HCT116 (cell line): Measurements from ENCODE around the gene GNG12. TPM values are rescaled to one million over a fixed set of nuclear protein-coding genes. Genes with fewer than 3 reads are reported as not detected.
"Not testable (repeated sequence)": the region's sequence is repeated elsewhere in the genome, so short reads cannot be mapped to it uniquely, and the experiment has no call there.

ENCODE experiments used
- ATAC-seq: fragments of 200-7000 bp; cut with Tn5 transposase; 2 replicates; pipeline ENCODE4 v1.9.1; 2020; ENCODE audit warnings: mild to moderate bottlenecking, moderate library complexity
- BruUV-seq: library from RNA; stranded (reverse); fragments of 400-500 nt; replicated peaks from 2 replicates; lab custom pipeline; 2021; lab: Mats Ljungman, UMichigan
- CTCF ChIA-PET: fragments of 300-600 bp; sonication (Branson Sonifier 250); formaldehyde crosslinking; loops from one replicate; lab custom pipeline; 2021; ENCODE audit warnings: antibody characterized with exemption; lab: Charles Lee
- POLR2A ChIA-PET: fragments of 300-600, 350-600 bp; sonication (Branson Sonifier 250); formaldehyde crosslinking; loops from one replicate; lab custom pipeline; 2021; ENCODE audit warnings: antibody characterized with exemption; lab: Charles Lee
- RAD21 ChIA-PET, 2 experiments: fragments of 300-600 bp; sonication (Branson Sonifier 250); formaldehyde crosslinking; loops; one replicate each; lab custom pipeline; 2023; ENCODE audit warnings: low total read pairs in 2 of 2; ENCODE audit not compliant: uncharacterized antibody in 2 of 2, unreplicated experiment in 2 of 2, low non-redundant PET in 1 of 2; lab: Charles Lee
- DNase-seq: peaks from one replicate; pipeline ENCODE4 v3.0.0-alpha.2; 2010; ENCODE audit warnings: low read depth, low spot score
- H2AFZ ChIP-seq: fragments of 200-600 bp; shearing (Covaris generic), sonication (generic); 2 replicates; pipeline ENCODE4 v1.6.1; 2017; ENCODE audit warnings: low read depth, mixed run types, mixed read lengths, antibody characterized with exemption, low read length; ENCODE audit not compliant: poor library complexity, severe bottlenecking
- H3K27ac ChIP-seq: 2 replicates; pipeline ENCODE4 v1.5.1; 2012; ENCODE audit warnings: low read depth, low read length
- H3K27me3 ChIP-seq: fragments of 200-600 bp; sonication (generic); 2 replicates; pipeline ENCODE4 v1.6.1; 2016; ENCODE audit warnings: mixed run types, low read length, mixed read lengths; ENCODE audit not compliant: insufficient read depth
- H3K36me3 ChIP-seq, 2 experiments: fragments of 200-500 bp in 1 of 2; fragments of 200-600 bp in 1 of 2; sonication (Bioruptor generic) in 1 of 2; sonication (generic) in 1 of 2; 2 replicates each; pipeline versions ENCODE4 v1.5.1 to v1.6.1; 2014 to 2016; ENCODE audit warnings: low read length in 2 of 2, inconsistent platforms in 1 of 2, mixed read lengths in 1 of 2, mixed run types in 1 of 2; ENCODE audit not compliant: insufficient read depth in 2 of 2, control insufficient read depth in 1 of 2
- H3K4me1 ChIP-seq, 2 experiments: fragments of 200-600 bp in 1 of 2; sonication (generic) in 1 of 2; 2 replicates each; pipeline versions ENCODE4 v1.5.1 to v1.6.1; 2012 to 2017; ENCODE audit warnings: low read length in 2 of 2, inconsistent platforms in 1 of 2, mild to moderate bottlenecking in 1 of 2, mixed read lengths in 1 of 2, mixed run types in 1 of 2, moderate library complexity in 1 of 2; ENCODE audit not compliant: insufficient read depth in 2 of 2, control insufficient read depth in 1 of 2
- H3K4me2 ChIP-seq: fragments of 200-600 bp; sonication (generic); 2 replicates; pipeline ENCODE4 v1.6.1; 2017; ENCODE audit warnings: mixed run types, low read length, mixed read lengths
- H3K4me3 ChIP-seq, 2 experiments: fragments of 200-600 bp in 1 of 2; sonication (generic) in 1 of 2; replicated peaks in 1 of 2; 2 replicates each; pipeline ENCODE4 v1.5.1; 2011 to 2016; ENCODE audit warnings: low read length in 2 of 2, control low read depth in 1 of 2, low read depth in 1 of 2, mild to moderate bottlenecking in 1 of 2, mixed read lengths in 1 of 2, mixed run types in 1 of 2
- H3K79me2 ChIP-seq: fragments of 200-600 bp; sonication (generic); 2 replicates; pipeline ENCODE4 v1.6.1; 2017; ENCODE audit warnings: mild to moderate bottlenecking, mixed run types, low read length, moderate library complexity, mixed read lengths; ENCODE audit not compliant: insufficient read depth
- H3K9ac ChIP-seq: fragments of 200-600 bp; sonication (generic); 2 replicates; pipeline ENCODE4 v1.6.1; 2016; ENCODE audit warnings: low read length, mixed read lengths
- H3K9me2 ChIP-seq: fragments of 200-600 bp; sonication (generic), shearing (Covaris generic); 2 replicates; pipeline ENCODE4 v1.6.1; 2017; ENCODE audit warnings: mixed run types, mild to moderate bottlenecking, moderate library complexity; ENCODE audit not compliant: insufficient read depth
- H3K9me3 ChIP-seq, 2 experiments: fragments of 200-500 bp in 1 of 2; fragments of 200-600 bp in 1 of 2; sonication (Bioruptor generic) in 1 of 2; sonication (generic) in 1 of 2; 2 replicates each; pipeline ENCODE4 v1.6.1; 2014 to 2017; ENCODE audit warnings: low read length in 2 of 2, mixed read lengths in 2 of 2, inconsistent platforms in 1 of 2, low read depth in 1 of 2, mild to moderate bottlenecking in 1 of 2, mixed run types in 1 of 2, moderate library complexity in 1 of 2; ENCODE audit not compliant: control insufficient read depth in 1 of 2, insufficient read depth in 1 of 2
- H4K20me1 ChIP-seq: fragments of 200-600 bp; sonication (generic), shearing (Covaris generic); 2 replicates; pipeline ENCODE4 v1.6.1; 2017; ENCODE audit warnings: mixed run types, mild to moderate bottlenecking, moderate library complexity; ENCODE audit not compliant: insufficient read depth
- ATF3 ChIP-seq: IDR thresholded peaks from 2 replicates; pipeline ENCODE4 v1.6.1; 2012
- CBX3 ChIP-seq: IDR thresholded peaks from 2 replicates; pipeline ENCODE4 v1.6.1; 2012; ENCODE audit warnings: low read depth
- CEBPB ChIP-seq: IDR thresholded peaks from 2 replicates; pipeline ENCODE4 v1.6.1; 2012; ENCODE audit warnings: low read depth
- CTCF ChIP-seq, 3 experiments: fragments of 200-600 bp in 1 of 3; sonication (generic) in 1 of 3; IDR thresholded peaks in 2 of 3; conservative IDR thresholded peaks in 1 of 3; 2 replicates each; pipeline ENCODE4 v1.5.1; 2012 to 2017; ENCODE audit warnings: low read depth in 2 of 3, low read length in 2 of 3, antibody characterized with exemption in 1 of 3, borderline replicate concordance in 1 of 3, control low read depth in 1 of 3, mild to moderate bottlenecking in 1 of 3, mixed read lengths in 1 of 3, mixed run types in 1 of 3, moderate library complexity in 1 of 3; ENCODE audit not compliant: insufficient read depth in 1 of 3
- EGR1 ChIP-seq: IDR thresholded peaks from 2 replicates; pipeline ENCODE4 v1.6.1; 2012; ENCODE audit warnings: low read depth
- FOSL1 ChIP-seq: IDR thresholded peaks from 2 replicates; pipeline ENCODE4 v1.6.1; 2012; ENCODE audit warnings: low read depth
- JUND ChIP-seq: IDR thresholded peaks from 2 replicates; pipeline ENCODE4 v1.6.1; 2012
- MAX ChIP-seq: IDR thresholded peaks from 2 replicates; pipeline ENCODE4 v1.6.1; 2012
- POLR2A ChIP-seq: IDR thresholded peaks from 2 replicates; pipeline ENCODE4 v1.7.0; 2011; ENCODE audit warnings: borderline replicate concordance; ENCODE audit not compliant: insufficient read depth, insufficient read length; ENCODE audit errors: extremely low read depth
- POLR2AphosphoS5 ChIP-seq: IDR thresholded peaks from 2 replicates; pipeline ENCODE4 v1.6.1; 2011; ENCODE audit warnings: mild to moderate bottlenecking, low read depth, low read length, moderate library complexity
- RAD21 ChIP-seq: IDR thresholded peaks from 2 replicates; pipeline ENCODE4 v1.6.1; 2012; ENCODE audit warnings: low read depth, mild to moderate bottlenecking
- REST ChIP-seq: IDR thresholded peaks from 2 replicates; pipeline ENCODE4 v1.6.1; 2012; ENCODE audit warnings: low read depth
- SP1 ChIP-seq: IDR thresholded peaks from 2 replicates; pipeline ENCODE4 v1.6.1; 2012; ENCODE audit warnings: low read depth
- SRF ChIP-seq: IDR thresholded peaks from 2 replicates; pipeline ENCODE4 v1.6.1; 2012; ENCODE audit warnings: low read depth
- TCF7L2 ChIP-seq: IDR thresholded peaks from 2 replicates; pipeline ENCODE4 v1.7.0; 2011; ENCODE audit warnings: borderline replicate concordance, inconsistent platforms; ENCODE audit not compliant: insufficient read depth, insufficient read length; ENCODE audit errors: extremely low read depth
- YY1 ChIP-seq: IDR thresholded peaks from 2 replicates; pipeline ENCODE4 v1.6.1; 2011; ENCODE audit warnings: low read length, low read depth, moderate library complexity, mild to moderate bottlenecking; ENCODE audit not compliant: insufficient replicate concordance; ENCODE audit errors: extremely low read depth
- intact Hi-C: fragments of 100-400 bp; cut with micrococcal nuclease; formaldehyde crosslinking; loops from 2 replicates; pipeline ENCODE4 v1.10.0; 2022
- total RNA-seq: library from RNA; stranded (reverse); gene quantifications from one replicate; pipeline ENCODE4 v1.2.1, GENCODE V29; 2021; ENCODE audit not compliant: unreplicated experiment

GNG12 gene
- total RNA-seq, 1 experiment from 2014 or later: 49.6 TPM

GRCh38 chr1:67657152-67657551 lies 176.1 kb downstream of the GNG12 start:
- DNase-seq, POLR2A ChIA-PET, H3K9ac ChIP-seq, BruUV-seq, H3K27ac ChIP-seq, H3K79me2 ChIP-seq, intact Hi-C loops, H3K4me1 ChIP-seq, H2AFZ ChIP-seq, H3K27me3 ChIP-seq, H3K9me3 ChIP-seq, H4K20me1 ChIP-seq, H3K4me3 ChIP-seq, RAD21 ChIA-PET, ATAC-seq, H3K36me3 ChIP-seq, H3K4me2 ChIP-seq, H3K9me2 ChIP-seq: not testable (repeated sequence)
- CTCF ChIA-PET: interaction anchor here (1.4 kb wide), 1 partner anchor 103 kb away, joined by 3 read pairs; no protein-coding TSS in a partner anchor

- Histone ChIP-seq H3K36me3 (no peaks in the 10 kb centered on the region), H3K27me3 (no peaks in the 10 kb centered on the region), H3K9me2 (no peaks in the 10 kb centered on the region), H3K4me3 (no peak overlapping the region), H3K4me2 (no peak overlapping the region)
- no peak for ATAC-seq
- RAD21 ChIA-PET: no interaction called here
- no peak for TF ChIP-seq CBX3
- TF ChIP-seq CTCF (IDR thresholded peaks at IDR 0.05 in 2 of 3, conservative IDR thresholded peaks at IDR 0.05 in 1 of 3; ENCODE audit: borderline replicate concordance in 1 of 3, insufficient read depth in 1 of 3, low read depth in 2 of 3, low read length in 2 of 3): no peak
- no peak for TF ChIP-seq RAD21
- TF ChIP-seq JUND: no peak
- no peak for TF ChIP-seq ATF3
- TF ChIP-seq REST: no peak
- no peak for TF ChIP-seq FOSL1
- no peak for TF ChIP-seq CEBPB
- no peak for TF ChIP-seq YY1
- TF ChIP-seq TCF7L2: no peak
- TF ChIP-seq MAX: no peak
- no peak for TF ChIP-seq SRF
- TF ChIP-seq SP1: no peak
- TF ChIP-seq EGR1: no peak
- no peak for TF ChIP-seq POLR2A
- TF ChIP-seq POLR2AphosphoS5: no peak
- TF ChIP-seq, all 23 proteins: peak for 0
- Histone ChIP-seq H3K4me1 (no peaks in the 10 kb centered on the region), H3K9me3 (no peaks in the 10 kb centered on the region), H3K9ac (no peak overlapping the region), H4K20me1 (no peaks in the 10 kb centered on the region), H3K79me2 (no peaks in the 10 kb centered on the region), H2AFZ (no peak overlapping the region), H3K27ac (no peak overlapping the region)
- CTCF ChIA-PET: no interaction called here
- POLR2A ChIA-PET: no interaction called here
- intact Hi-C loops: no loop called here
- DNase-seq: no peak
- no TSS peak for BruUV-seq
These were observed 177.7 kb downstream of the GNG12 start for GRCh38 chr1:67655581-67655980.
